ENCODE data around the gene XPR1.
A peak's percentile ranks its signal among the peaks of the same experiment; 100 is the strongest.
"Not testable (repeated sequence)": the region's sequence is repeated elsewhere in the genome, so short reads cannot be mapped to it uniquely, and the experiment has no call there.

XPR1 gene

GRCh38 chr1:180724055-180724454 is 92.2 kb downstream of the XPR1 start:
- no peak for DNase-seq

DNA sequence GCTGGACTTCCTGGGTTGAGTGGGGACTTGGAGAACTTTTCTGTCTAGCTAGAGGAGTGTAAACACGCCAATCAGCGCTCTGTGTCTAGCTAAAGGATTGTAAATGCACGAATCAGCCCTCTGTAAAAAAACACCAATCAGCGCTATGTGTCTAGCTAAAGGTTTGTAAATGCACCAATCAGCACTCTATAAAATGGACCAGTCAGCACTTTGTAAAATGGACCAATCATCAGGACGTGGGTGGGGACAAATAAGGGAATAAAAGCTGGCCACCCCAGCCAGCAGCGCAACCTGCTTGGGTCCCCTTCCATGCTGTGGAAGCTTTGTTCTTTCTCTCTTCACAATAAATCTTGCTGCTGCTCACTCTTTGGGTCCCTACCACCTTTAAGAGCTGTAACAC is 94.2 kb downstream of the XPR1 start:
- DNase-seq: not testable (repeated sequence)

GRCh38 chr1:180727751-180728150 is 95.9 kb downstream of the XPR1 start:
- DNase-seq: not testable (repeated sequence)

GRCh38 chr1:180728472-180729106 is 96.8 kb downstream of the XPR1 start:
- no peak for DNase-seq

GRCh38 chr1:180731131-180731530 is 99.3 kb downstream of the XPR1 start:
- no peak for DNase-seq

- DNase-seq: no peak
These were observed 101.0 kb downstream of the XPR1 start for GRCh38 chr1:180732866-180733265.

GRCh38 chr1:180734366-180734765 is 102.5 kb downstream of the XPR1 start:
- no peak for DNase-seq

GRCh38 chr1:180742663-180743062 is 110.8 kb downstream of the XPR1 start:
- no peak for DNase-seq

DNA sequence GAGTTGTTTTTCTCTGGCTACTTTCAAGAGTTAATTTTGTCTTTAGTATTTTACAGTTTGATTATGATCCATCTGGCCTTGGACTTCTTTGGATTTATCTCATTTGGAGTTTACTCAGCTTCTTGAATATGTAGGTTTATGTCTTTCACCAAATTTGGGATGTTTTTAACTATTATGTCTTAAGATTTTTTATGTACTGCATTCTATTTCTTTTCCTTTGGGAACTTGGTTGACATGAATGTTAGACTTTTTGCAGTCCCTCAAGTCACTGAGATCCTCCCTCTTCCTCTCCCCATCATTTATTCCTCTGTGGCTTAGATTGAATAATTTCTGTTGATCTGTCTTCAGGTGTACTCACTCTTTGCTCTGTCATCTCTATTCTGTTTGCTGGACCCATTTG is 112.0 kb downstream of the XPR1 start:
- DNase-seq: no peak

DNA sequence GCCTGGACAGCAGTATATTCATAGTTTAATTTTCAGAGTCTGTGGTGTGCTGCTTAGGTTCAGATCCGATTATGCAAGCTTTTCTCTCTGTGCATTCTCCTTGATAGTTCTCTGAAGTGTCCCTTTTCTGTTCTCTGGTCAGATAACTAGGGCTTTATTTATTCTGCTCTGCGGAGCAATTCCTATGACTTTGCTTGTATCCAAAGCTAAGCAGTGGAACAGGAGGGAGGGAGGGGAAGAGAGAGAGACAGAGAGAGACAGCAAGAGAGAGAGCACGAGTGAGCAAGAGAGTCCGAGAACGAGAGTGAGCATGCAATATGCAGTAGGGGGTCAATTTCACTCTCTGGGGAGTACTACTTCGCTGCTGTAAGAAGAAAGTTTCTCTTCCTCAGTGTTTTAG is 113.3 kb downstream of the XPR1 start:
- no peak for DNase-seq

GRCh38 chr1:180751921-180752320 is 120.1 kb downstream of the XPR1 start:
- DNase-seq: no peak

GRCh38 chr1:180754453-180754852 is 122.6 kb downstream of the XPR1 start:
- no peak for DNase-seq

GRCh38 chr1:180757657-180758056 is 125.8 kb downstream of the XPR1 start:
- no peak for DNase-seq

DNA sequence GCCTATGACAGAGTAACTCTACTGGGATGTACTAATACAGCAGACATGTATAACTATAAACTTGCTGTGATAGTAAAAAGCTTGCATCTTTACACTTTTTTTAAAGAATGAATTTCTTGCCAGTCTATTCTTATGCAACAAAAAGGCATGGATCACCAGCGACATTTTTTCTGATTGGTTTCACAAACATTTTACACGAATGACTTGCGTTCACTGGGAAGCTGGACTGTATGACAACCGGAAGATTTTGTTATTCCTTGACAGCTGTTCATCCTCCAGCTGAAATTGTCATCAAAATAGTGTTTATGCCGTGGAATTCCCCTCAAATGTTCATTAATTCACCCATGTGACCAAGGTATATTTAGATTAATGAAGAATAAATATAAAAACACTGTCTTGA is 131.0 kb downstream of the XPR1 start:
- DNase-seq: no peak

DNA sequence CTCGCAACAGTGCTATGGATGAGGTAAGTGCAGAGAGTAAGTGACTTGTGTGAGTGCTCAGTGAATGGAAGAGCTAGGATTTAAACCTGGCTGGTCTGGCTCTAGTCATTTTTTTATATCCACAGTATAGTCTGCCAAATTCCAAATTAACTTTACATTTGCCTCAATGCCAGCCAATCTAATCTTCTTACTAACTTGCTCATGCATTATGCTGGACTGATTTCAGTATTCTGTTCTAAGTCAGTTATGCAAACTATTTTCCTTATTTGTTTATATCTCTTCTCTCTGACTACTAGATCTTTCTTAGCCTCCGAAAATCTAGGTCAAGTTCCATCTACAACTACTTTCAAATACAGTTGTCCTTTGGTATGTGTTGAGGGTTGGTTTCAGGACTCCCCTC is 133.3 kb downstream of the XPR1 start:
- no peak for DNase-seq

DNA sequence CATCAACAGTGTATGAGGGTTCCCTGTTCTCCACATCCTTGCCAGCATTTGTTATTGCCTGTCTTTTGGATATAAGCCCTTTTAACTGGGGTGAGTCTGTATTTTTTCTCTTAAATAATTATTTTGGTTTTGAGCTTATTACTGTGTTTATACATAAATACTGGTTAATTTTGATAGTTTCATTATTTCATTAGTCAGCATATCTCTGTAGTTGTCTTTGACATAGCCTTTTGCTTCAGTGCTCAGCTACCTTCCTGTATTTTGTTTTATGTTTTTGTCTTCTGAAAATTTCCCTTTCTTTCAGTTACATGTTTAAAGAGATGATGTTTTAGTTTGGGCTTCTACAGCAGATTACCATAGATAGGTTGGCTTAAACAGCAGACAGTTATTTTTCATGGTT is 138.1 kb downstream of the XPR1 start:
- no peak for DNase-seq

DNA sequence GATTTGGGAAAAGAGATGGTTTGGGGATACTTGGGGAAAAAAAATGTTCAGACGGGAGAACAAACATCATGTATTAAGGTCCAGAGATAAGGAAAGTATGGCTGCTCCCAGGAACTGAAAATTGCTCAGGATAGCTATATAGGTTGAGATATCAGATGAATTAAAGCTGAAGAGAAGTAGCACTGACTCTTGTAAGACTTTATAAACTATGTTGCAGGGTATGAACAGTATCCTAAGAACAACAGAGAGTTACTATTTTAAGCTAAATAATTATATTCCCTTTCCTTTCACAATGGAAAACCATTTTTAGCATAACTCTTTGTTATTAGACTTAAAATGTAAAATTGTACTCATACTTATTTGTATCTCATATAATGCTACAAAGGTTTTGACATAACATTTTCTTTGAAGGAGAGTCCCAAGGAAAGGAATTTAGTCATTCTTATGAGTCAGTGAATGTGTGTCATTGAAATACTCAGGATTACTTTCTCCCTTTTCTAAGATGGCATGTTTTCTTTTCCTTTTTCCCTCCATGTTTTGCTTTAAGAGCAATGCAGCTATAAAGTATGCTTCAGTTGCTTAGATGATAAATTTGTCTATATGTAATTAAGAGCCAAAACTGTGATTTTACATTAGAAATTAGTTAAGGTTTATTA is 141.5 kb downstream of the XPR1 start:
- no peak for DNase-seq

GRCh38 chr1:180775801-180776200 is 144.0 kb downstream of the XPR1 start:
- no peak for DNase-seq

- DNase-seq: no peak
These were observed 145.4 kb downstream of the XPR1 start for GRCh38 chr1:180777072-180777689.

DNA sequence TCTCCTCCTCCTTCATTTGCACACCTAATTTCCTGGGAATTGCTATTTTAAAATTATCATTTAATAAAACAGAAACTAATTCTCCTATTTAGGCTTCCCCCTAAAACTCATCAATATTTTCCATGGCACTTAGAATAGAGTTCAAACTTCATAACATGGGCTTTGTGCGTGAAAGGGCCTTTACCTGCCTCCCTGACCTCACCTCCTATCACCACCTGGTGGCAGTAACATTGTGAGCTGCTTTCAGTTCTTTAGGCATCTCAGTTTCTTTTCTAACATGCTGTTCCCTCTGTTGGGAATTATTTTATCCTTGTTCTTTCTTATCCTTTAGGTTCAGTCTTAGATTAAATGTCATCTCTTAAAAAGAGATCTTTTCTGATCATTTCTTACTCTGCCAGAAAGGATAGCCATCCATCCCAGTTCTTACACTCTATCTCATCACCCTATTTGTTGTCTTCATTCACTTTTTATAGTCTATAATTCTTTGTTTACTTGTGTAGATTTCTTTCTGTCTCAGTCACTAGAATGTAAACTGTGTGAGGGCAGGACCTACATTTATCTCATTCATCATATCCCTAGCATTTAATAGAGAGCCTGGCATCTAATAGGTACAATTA is 147.1 kb downstream of the XPR1 start:
- DNase-seq: peak; percentile 3 to 10

DNA sequence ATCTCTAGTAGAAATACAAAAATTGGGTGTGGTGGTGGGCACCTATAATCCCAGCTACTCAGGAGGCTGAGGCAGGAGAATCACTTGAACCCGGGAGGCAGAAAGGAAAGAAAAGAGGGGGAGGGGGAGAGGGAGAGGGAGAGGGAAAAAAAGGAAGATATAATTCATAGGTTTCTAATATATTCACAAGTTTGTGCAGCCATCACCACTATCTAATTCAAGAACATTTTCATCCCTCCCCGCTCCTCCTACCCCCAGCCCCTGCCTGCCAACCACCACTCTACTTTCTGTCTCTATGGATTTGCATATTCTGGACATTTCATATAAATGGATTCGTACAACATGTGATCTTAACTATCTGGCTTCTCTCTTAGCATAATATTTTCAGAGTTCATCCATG is 147.8 kb downstream of the XPR1 start:
- DNase-seq: no peak

GRCh38 chr1:180781718-180782117 is 149.9 kb downstream of the XPR1 start:
- DNase-seq: no peak

DNA sequence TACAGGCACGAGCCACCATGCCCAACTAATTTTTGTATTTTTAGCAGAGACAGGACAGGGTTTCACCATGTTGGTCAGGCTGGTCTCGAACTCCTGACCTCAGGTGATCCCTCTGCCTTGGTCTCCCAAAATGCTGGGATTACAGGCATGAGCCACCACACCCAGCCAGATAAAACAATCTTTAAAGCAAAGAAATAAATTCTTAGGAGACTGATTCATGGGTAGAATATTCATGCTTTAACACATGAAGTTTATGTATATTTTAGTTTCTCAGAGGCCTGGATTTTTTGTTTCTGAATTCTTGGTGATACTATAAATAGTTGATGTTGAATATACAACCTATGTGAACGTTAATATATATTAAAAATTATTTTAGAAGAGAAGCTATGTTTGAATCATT is 153.5 kb downstream of the XPR1 start:
- DNase-seq: no peak

DNA sequence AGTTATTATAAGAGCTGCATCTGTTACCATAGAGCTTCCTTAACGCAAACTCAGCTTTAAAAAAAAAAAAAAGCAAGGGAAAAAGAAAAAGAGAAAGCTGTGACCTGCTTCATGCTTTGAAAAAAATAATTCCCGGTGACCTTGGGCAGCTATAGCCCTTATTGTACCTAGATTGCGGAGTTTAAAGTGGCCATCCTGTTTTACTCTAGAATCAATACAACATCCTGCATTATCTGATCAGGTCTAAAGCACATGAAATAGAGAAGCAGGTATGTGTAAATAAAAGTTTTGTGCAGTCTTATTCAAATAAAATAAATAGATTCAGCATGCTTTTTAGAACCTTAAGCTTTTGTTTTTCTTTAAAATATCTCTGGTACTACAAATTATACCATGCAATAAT is 154.1 kb downstream of the XPR1 start:
- DNase-seq: no peak
